DND-41 (cell line): Measurements from ENCODE around the gene NIT1.

Experiments
- EZH2 ChIP-seq: IDR thresholded peaks from 3 replicates; pipeline ENCODE4 v1.6.1; 2012; ENCODE audit warnings: borderline replicate concordance, low read depth, mild to moderate bottlenecking, moderate library complexity, low read length, inconsistent platforms; ENCODE audit not compliant: severe bottlenecking
- TF ChIP-seq, protein P1 (sequence below): IDR thresholded peaks from 2 replicates; pipeline ENCODE4 v1.5.1; 2012; ENCODE audit warnings: borderline replicate concordance, low read length, moderate library complexity, mild to moderate bottlenecking; ENCODE audit not compliant: poor library complexity, severe bottlenecking; ENCODE audit errors: extremely low read depth

DNA sequence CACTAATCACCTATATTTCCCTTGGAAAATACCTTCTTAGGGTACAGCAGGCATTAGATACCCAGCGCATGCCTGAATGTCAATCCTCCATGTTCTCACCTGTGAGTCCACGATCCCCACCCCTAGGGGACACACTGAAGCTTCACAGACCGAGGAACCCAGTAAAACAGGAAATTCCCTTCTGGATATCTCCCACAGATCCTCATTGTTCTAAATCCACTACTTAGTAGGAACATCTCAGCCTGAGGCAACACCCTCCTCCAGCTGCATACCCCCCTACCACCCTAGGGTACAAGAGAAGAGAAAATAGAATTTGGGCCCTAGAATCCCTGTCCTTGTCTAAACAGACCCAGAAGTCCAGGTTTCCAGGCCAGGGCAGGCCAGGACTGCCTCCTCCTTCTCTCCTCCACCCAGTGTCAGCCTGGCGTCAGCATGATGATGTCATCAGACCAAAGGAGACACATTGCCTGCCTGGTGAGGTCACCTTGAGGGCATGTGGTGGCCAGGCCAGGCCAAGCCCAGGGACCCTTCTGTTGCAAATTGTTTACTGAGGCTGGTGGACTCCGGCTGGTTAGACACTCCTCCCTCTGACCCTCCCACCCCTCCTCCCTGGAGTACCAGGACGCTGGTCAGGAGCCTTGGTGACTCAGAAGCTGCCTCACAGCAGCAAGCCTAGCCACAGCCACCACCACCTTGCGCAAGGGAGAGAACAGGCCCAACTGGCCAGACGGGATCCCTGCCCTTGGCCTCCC lies 34.7 kb upstream of the NIT1 start:
- TF ChIP-seq, protein P1, sequence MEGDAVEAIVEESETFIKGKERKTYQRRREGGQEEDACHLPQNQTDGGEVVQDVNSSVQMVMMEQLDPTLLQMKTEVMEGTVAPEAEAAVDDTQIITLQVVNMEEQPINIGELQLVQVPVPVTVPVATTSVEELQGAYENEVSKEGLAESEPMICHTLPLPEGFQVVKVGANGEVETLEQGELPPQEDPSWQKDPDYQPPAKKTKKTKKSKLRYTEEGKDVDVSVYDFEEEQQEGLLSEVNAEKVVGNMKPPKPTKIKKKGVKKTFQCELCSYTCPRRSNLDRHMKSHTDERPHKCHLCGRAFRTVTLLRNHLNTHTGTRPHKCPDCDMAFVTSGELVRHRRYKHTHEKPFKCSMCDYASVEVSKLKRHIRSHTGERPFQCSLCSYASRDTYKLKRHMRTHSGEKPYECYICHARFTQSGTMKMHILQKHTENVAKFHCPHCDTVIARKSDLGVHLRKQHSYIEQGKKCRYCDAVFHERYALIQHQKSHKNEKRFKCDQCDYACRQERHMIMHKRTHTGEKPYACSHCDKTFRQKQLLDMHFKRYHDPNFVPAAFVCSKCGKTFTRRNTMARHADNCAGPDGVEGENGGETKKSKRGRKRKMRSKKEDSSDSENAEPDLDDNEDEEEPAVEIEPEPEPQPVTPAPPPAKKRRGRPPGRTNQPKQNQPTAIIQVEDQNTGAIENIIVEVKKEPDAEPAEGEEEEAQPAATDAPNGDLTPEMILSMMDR, result no peak
- no peak for TF ChIP-seq EZH2
